GM21528 (cell line): ENCODE results near the gene GUCD1.
"Not testable (repeated sequence)": the region's sequence is repeated elsewhere in the genome, so short reads cannot be mapped to it uniquely, and the experiment has no call there.

Source experiments
- ATAC-seq: cut with Tn5 transposase; IDR thresholded peaks from one replicate; pipeline ENCODE4 v1.9.1; 2021; ENCODE audit warnings: mild to moderate bottlenecking, moderate library complexity; ENCODE audit not compliant: unreplicated experiment, low FRiP score

The GUCD1 gene

GRCh38 chr22:24535348-24535747 is 19.6 kb downstream of the GUCD1 start:
- ATAC-seq: no peak

DNA sequence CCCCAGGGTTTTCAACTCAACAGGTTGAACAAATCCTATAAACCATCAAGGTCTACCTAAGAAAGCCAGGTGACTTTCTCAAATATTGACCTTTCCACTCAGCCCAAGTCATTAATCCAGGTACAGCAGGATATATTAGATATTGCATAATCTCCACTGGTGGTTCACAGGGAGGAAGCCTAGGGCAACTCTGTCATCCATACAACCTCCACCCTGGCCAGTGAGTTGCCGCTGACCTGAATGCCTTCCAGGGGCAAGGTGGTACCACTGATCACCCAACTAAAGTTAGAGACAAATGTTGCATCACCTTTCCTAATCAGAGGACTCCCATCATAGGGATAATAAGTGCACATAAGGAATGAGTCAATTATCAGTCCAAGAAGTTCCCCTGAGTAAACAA is 22.9 kb downstream of the GUCD1 start:
- ATAC-seq: no peak

DNA sequence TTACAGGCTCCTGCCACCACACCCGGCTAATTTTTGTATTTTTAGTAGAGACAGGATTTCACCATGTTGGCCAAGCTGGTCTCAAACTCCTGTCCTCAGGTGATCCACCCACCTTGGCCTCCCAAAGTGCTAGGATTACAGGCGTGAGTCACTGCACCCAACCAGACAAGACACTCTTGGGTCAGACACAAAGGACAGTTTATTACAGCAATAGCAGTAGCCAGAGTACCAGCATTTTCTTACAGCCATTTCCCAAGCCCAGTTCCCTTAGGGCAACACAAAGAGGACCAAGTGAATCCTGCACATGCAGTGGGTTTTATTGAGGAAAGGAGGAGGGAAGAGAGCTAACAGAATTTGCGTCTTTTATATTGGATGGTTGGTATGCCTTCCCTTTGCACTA is 24.0 kb downstream of the GUCD1 start:
- ATAC-seq: not testable (repeated sequence)

- ATAC-seq: no peak
These were observed 25.0 kb downstream of the GUCD1 start for GRCh38 chr22:24529898-24530297.

DNA sequence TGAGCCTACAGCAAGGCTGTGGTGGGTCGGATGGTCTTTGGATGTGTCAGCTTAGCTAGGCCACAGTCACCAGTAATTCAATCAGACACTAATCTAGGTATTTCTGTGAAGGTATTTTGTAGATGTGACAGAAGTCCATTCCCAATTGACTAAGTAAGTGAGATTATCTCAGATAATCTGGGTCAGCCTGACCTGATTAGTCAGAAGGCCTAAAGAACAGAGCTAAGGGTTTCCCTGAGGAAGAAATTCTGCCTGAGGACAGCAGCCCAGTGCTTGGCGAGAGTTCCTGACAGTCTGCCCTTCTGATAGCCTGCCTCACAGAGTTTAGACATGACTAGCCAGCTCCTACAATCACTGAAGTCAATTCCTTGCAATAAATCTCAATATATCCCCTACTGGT is 28.7 kb downstream of the GUCD1 start:
- no peak for ATAC-seq

DNA sequence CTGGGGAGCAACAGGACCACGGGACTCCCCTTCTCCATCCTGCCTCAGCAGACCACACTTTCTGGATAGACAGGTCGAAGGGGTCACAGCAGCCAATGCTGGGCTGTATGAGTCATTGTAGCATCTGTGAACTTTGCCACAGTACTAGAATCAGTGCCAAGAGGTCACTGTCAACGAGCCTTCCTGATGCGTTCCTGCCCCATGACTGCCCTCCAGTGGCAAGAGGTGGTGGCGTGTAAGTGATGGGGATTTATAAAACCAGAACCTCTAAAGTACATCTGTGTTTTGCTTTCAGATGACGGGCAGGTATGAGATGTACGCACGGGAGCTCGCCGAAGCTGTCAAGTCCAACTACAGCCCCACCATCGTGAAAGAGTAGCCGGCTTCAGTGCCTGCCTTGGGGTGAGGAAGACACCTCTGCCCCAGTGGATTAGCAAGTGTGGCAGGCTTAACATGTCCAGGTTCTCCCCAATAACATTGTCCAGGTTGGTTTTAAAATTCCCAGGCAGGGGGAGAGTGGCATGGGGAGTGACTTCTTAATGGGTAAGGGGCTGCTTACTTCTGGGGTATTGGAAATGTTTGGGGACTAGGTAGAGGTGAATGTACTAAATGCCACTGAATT is 29.4 kb downstream of the GUCD1 start:
- peak; percentile 62 for ATAC-seq

- ATAC-seq: no peak
These were observed 31.1 kb downstream of the GUCD1 start for GRCh38 chr22:24523873-24524272.

DNA sequence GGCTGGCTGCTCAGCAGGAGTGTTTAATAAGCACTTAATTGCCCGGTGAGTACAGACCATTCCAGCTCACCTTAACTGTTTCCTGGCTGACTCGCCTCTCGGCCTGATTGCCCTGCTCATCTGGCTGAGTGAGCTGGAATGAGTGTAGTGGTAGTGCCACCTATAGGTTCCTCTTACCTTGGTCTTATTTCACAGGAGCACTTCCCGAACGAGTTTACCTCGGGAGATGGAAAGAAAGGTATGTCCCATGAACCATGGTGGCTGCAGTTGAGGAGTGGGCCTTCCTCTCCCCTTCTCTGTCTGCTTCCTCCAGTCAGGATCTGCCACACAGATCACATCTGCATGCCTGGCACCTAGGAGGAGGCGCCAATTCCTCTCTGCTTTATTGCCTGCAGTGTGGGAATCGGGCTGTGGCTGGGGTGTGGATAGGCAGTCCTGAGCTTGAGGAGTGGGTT is 33.1 kb downstream of the GUCD1 start:
- ATAC-seq: no peak

DNA sequence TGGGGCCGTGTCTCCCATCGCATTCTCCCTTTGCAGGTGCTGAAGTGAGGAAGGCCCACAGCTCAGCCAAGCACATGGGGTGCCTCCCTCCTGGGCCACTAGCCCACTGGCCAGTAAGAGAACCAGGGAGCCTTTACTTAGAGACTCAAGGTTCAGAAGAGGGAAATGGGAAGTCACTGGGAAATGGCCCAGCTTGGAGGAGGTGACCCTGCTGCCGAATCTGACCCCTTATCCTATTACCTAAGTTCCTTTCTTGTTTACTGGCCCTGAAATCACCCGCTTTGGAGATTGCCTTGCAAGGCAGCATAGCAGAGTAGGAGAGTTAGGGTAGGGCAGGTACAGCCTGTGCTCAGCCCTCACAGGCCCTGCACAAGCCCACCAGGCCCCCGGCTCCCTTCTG is 35.4 kb downstream of the GUCD1 start:
- ATAC-seq: no peak

DNA sequence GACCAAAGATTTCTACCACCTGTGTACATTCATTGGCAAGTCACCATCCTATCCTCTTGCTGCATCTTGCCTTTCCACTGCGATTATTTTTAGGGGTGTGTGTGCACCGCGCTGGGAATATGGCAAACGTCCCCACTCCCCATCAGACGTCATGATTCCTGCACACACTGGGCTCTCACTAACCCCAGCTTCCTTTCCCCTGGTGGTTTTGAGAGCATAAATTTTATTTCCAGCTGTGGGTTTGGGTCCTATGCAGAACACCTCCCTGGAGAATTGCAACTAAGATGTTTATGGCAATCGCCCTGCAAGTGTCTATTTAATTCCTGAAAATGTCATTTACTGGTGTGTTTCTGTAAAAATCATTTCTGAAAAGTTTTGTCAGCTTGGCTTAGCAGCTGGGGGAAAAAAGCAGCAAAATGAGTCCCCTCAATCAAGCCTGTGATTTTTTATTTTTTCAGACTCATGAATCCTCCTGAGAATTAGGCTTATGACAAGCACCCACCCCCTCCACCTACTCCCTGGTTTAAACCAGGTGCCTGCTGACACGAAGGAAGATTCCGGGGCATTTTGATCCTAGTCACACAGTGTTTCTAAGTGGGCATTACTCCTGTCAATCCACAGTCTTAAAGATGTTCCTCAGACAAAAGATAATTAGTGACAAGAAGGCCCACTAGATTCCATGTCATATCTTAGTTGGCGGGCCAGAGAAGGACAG is 36.0 kb downstream of the GUCD1 start:
- no peak for ATAC-seq

- no peak for ATAC-seq
These were observed 36.7 kb downstream of the GUCD1 start for GRCh38 chr22:24518228-24518627.

- no peak for ATAC-seq
These were observed 37.5 kb downstream of the GUCD1 start for GRCh38 chr22:24517446-24517845.

DNA sequence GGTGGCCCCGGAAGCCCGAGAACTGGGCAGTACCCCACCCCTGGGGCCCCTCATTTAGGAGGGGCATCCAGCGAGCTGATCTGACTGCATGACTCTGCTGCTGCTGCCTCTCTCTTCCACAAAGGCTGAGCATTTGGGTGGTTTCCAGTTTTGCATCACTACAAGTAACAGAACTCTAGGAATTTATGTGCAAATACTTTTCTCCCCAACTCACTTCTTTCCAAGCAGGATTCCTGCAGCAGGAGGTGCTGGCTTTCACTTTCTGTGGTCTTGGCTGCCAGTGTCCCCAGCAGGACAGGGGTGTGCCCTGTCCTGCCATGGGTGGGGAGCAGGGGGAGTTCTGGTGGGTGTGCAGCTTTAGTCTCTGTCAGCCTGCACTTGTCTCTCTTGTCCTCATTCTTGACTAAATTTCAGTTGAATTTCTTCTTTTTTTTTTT is 38.6 kb downstream of the GUCD1 start:
- no peak for ATAC-seq

- ATAC-seq: no peak
These were observed 40.0 kb downstream of the GUCD1 start for GRCh38 chr22:24515027-24515338.

DNA sequence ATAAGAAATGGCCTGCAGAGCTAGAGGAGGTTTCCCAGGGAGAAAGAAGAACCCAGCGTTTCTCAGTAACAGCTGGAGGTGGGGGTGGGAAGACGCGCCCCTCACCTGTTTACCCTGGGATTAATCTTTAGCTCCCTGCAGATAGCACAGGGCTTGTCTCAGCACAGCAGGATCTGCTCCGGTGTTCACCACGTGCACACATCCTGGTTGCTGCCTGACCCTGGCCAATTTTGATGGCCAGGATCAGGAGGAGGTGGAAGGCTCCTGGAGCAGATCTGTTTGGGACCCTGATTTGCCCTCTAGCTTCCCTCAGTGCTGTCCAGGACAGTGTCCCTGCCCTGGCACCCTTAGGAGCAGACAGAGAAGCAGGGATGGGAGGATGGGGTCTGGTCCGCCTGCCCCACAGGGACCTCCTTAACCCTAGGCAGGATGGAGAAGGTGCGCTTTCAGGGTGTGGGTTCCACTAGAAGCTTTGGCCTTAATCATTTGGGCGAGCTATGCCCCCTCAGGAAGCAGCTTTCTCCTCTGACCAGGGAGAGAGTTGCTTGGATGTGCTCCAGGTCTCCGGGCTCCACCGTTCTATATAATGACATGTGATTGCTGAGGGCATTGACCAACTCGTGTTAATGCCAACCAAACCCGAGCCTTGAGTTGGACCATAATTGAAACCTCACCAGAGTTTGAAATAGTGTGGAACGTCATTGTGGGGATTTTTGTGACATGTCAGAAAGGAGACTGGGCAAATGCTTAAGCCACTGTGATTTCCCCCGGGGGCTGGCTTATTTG is 40.5 kb downstream of the GUCD1 start:
- no peak for ATAC-seq

DNA sequence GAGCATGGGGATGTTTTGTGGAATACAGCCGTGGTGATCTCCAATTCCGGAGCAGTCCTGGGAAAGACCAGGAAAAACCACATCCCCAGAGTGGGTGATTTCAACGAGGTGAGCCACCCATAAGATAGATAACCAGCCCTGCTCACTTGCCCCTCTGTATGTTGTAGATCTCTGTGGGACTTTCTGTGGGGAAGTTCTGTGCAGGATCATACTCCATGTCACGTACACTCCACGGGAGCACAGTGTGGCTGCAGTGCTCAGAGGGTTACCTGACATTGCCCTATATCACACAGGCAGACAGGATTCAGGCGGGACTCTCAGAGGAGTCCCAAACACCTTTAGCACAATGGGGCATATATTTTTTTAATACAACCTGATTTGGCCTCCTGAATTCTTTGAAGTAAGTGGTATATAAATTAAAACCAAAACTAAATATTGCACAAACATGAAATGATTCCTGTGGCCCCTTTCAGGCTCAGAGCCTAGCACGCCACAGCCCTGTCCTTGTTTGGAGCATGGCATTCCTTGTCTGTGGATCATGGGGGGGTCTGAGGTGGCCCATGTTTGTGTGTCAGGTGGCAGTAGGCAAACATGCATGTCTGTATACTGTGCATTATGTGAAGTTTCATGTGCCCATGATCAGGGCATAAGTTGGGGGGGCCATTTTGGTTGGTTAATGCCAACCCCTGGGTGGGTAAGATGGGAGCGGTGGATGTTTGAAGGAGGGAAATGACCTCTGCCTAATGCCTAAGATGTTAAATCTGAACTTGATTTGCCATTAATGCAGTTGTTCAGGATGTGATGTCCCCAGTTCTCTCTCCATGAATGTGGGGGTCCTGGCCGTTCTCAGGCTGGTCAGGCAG is 41.3 kb downstream of the GUCD1 start:
- no peak for ATAC-seq

- no peak for ATAC-seq
These were observed 42.9 kb downstream of the GUCD1 start for GRCh38 chr22:24512043-24512442.

- ATAC-seq: no peak
These were observed 44.0 kb downstream of the GUCD1 start for GRCh38 chr22:24510637-24511625.

- ATAC-seq: no peak
These were observed 47.2 kb downstream of the GUCD1 start for GRCh38 chr22:24507716-24508115.
